ENCODE measurements around the gene REG3A.

The REG3A gene

GRCh38 chr2:79138385-79138784 lies 21.2 kb downstream of the REG3A start:
- no peak for FAIRE-seq
- TF ChIP-seq POLR2A (IDR thresholded peaks at IDR 0.05; ENCODE audit: low read depth, low read length): no peak
- no peak for DNase-seq (ENCODE audit: insufficient read length, low spot score)

- FAIRE-seq (no peak), DNase-seq (ENCODE audit: insufficient read length, low spot score) (no peak)
- TF ChIP-seq POLR2A (IDR thresholded peaks at IDR 0.05; ENCODE audit: low read depth, low read length): no peak
Measured at GRCh38 chr2:79131687-79132086, 27.9 kb downstream of the REG3A start.

- DNase-seq (ENCODE audit: insufficient read length, low spot score) (no peak), FAIRE-seq (no peak)
- TF ChIP-seq POLR2A (IDR thresholded peaks at IDR 0.05; ENCODE audit: low read depth, low read length): no peak
Measured at GRCh38 chr2:79129804-79130203, 29.7 kb downstream of the REG3A start.

- DNase-seq (ENCODE audit: insufficient read length, low spot score): no peak
- no peak for FAIRE-seq
- TF ChIP-seq POLR2A (IDR thresholded peaks at IDR 0.05; ENCODE audit: low read depth, low read length): no peak
Measured at GRCh38 chr2:79129260-79129659, 30.3 kb downstream of the REG3A start.

GRCh38 chr2:79128406-79128805 lies 31.1 kb downstream of the REG3A start:
- no peak for FAIRE-seq
- no peak for DNase-seq (ENCODE audit: insufficient read length, low spot score)
- TF ChIP-seq POLR2A (IDR thresholded peaks at IDR 0.05; ENCODE audit: low read depth, low read length): no peak

GRCh38 chr2:79125721-79125985 lies 33.9 kb downstream of the REG3A start:
- FAIRE-seq (no peak), DNase-seq (ENCODE audit: insufficient read length, low spot score) (no peak)
- TF ChIP-seq POLR2A (IDR thresholded peaks at IDR 0.05; ENCODE audit: low read depth, low read length): no peak

GRCh38 chr2:79124907-79125720 lies 34.4 kb downstream of the REG3A start:
- DNase-seq (ENCODE audit: insufficient read length, low spot score) (no peak), FAIRE-seq (no peak)
- TF ChIP-seq POLR2A (IDR thresholded peaks at IDR 0.05; ENCODE audit: low read depth, low read length): no peak

GRCh38 chr2:79122676-79123075 lies 36.9 kb downstream of the REG3A start:
- DNase-seq (ENCODE audit: insufficient read length, low spot score) (no peak), FAIRE-seq (no peak)
- TF ChIP-seq POLR2A (IDR thresholded peaks at IDR 0.05; ENCODE audit: low read depth, low read length): no peak

GRCh38 chr2:79120194-79120713 lies 39.3 kb downstream of the REG3A start, which contains the start of gene REG1A:
Gene REG1A, plus strand, starts transcription at chr2:79120488. Its CDS starts 374 bp downstream, at chr2:79120862.
- DNase-seq (ENCODE audit: insufficient read length, low spot score) (no peak), FAIRE-seq (no peak)
- TF ChIP-seq POLR2A (IDR thresholded peaks at IDR 0.05; ENCODE audit: low read depth, low read length): no peak

- DNase-seq (ENCODE audit: insufficient read length, low spot score): no peak
- no peak for TF ChIP-seq POLR2A (IDR thresholded peaks at IDR 0.05; ENCODE audit: low read depth, low read length)
- FAIRE-seq: no peak
Measured at GRCh38 chr2:79116997-79117928, 42.3 kb downstream of the REG3A start.

GRCh38 chr2:79114797-79115494 lies 44.6 kb downstream of the REG3A start:
- TF ChIP-seq POLR2A (IDR thresholded peaks at IDR 0.05; ENCODE audit: low read depth, low read length): no peak
- DNase-seq (ENCODE audit: insufficient read length, low spot score) (no peak), FAIRE-seq (no peak)

GRCh38 chr2:79112269-79112668 lies 47.3 kb downstream of the REG3A start:
- no peak for DNase-seq (ENCODE audit: insufficient read length, low spot score)
- FAIRE-seq: no peak
- no peak for TF ChIP-seq POLR2A (IDR thresholded peaks at IDR 0.05; ENCODE audit: low read depth, low read length)
